K562 (cell line): ENCODE results near the gene FPR1. TPM values are rescaled to one million over a fixed set of nuclear protein-coding genes. Genes with fewer than 3 reads are reported as not detected.

ENCODE experiments used
- ATAC-seq: fragments of 200-7000 bp; cut with Tn5 transposase; 3 replicates; pipeline ENCODE4 v1.9.1; 2020; ENCODE audit warnings: moderate library complexity
- BruUV-seq: library from RNA; stranded (reverse); fragments of 400-500 nt; replicated peaks from 2 replicates; lab custom pipeline; 2021; lab: Mats Ljungman, UMichigan
- CTCF ChIA-PET: fragments of 300-600 bp; formaldehyde crosslinking; extraction: SDS; loops from one replicate; lab custom pipeline; 2021; ENCODE audit warnings: low intra/inter-chr PET ratio; lab: Yijun Ruan, JAX
- POLR2A ChIA-PET: fragments of 300-600, 350-650 bp; sonication (Branson Sonifier 250); formaldehyde crosslinking; extraction: SDS; loops from one replicate; lab custom pipeline; 2021; ENCODE audit warnings: antibody characterized with exemption, inconsistent platforms; lab: Yijun Ruan, JAX
- DNase-seq, 4 experiments: peaks; one replicate each; pipeline versions ENCODE4 v3.0.0 to v3.0.0-alpha.2; 2011 to 2018; ENCODE audit warnings: low spot score in 3 of 4, mixed read lengths in 3 of 4; ENCODE audit errors: extremely low read depth in 1 of 4
- FAIRE-seq: peaks from 2 replicates; lab custom pipeline; 2011; peaks lifted over from hg19 to GRCh38; lab: Jason Lieb, UNC
- H2AFZ ChIP-seq: 2 replicates; pipeline ENCODE4 v1.6.0; 2011; ENCODE audit warnings: low read depth, low read length, control low read depth, inconsistent platforms
- H3K27ac ChIP-seq: fragments of 200-600 bp; 3 replicates; pipeline ENCODE4 v1.8.0; 2011; ENCODE audit warnings: low read depth, mild to moderate bottlenecking, control low read depth, inconsistent platforms, low read length, moderate library complexity, mixed read lengths; ENCODE audit errors: extremely low read depth
- H3K27me3 ChIP-seq, 2 experiments: fragments of 300-600 bp in 1 of 2; 2 replicates in 1 of 2; 3 replicates in 1 of 2; pipeline versions ENCODE4 v1.6.0 to v1.8.0; 2011; ENCODE audit warnings: inconsistent platforms in 2 of 2, low read length in 2 of 2, mild to moderate bottlenecking in 1 of 2, mixed read lengths in 1 of 2, moderate library complexity in 1 of 2; ENCODE audit not compliant: control insufficient read depth in 2 of 2, insufficient read depth in 2 of 2
- H3K36me3 ChIP-seq: fragments of 300-600 bp; 3 replicates; pipeline ENCODE4 v1.8.0; 2011; ENCODE audit warnings: mild to moderate bottlenecking, low read length, inconsistent platforms; ENCODE audit not compliant: control insufficient read depth, insufficient read depth
- H3K4me1 ChIP-seq, 2 experiments: fragments of 200-600 bp in 1 of 2; replicated peaks in 1 of 2; 2 replicates in 1 of 2; 3 replicates in 1 of 2; pipeline versions ENCODE4 v1.5.1 to v1.8.0; 2011; ENCODE audit warnings: inconsistent platforms in 2 of 2, low read length in 2 of 2, mild to moderate bottlenecking in 1 of 2, mixed read lengths in 1 of 2, moderate library complexity in 1 of 2; ENCODE audit not compliant: control insufficient read depth in 2 of 2, insufficient read depth in 2 of 2
- H3K4me2 ChIP-seq: 2 replicates; pipeline ENCODE4 v1.6.1; 2011; ENCODE audit warnings: low read length, control low read depth, inconsistent platforms, mixed read lengths; ENCODE audit not compliant: insufficient read depth
- H3K4me3 ChIP-seq: fragments of 200-600 bp; sonication (generic), shearing (Covaris generic); 2 replicates; pipeline ENCODE4 v1.5.1; 2016; ENCODE audit warnings: control low read depth, inconsistent platforms
- H3K79me2 ChIP-seq: fragments of 200-600 bp; 3 replicates; pipeline ENCODE4 v1.8.0; 2011; ENCODE audit warnings: low read length, inconsistent platforms; ENCODE audit not compliant: control insufficient read depth, insufficient read depth
- H3K9ac ChIP-seq, 2 experiments: 2 replicates each; pipeline versions ENCODE4 v1.6.0 to v1.6.1; 2011; ENCODE audit warnings: low read depth in 2 of 2, low read length in 2 of 2, control low read depth in 1 of 2, inconsistent platforms in 1 of 2, mild to moderate bottlenecking in 1 of 2, mixed read lengths in 1 of 2; ENCODE audit not compliant: insufficient read depth in 1 of 2
- H3K9me1 ChIP-seq: one replicate; pipeline ENCODE4 v1.6.0; 2011; ENCODE audit warnings: inconsistent platforms, mild to moderate bottlenecking, low read length, moderate library complexity; ENCODE audit not compliant: control insufficient read depth, insufficient read depth
- H3K9me3 ChIP-seq: replicated peaks from 2 replicates; pipeline ENCODE4 v1.5.1; 2011; ENCODE audit warnings: low read depth, low read length, inconsistent platforms; ENCODE audit not compliant: control insufficient read depth, insufficient read depth
- H4K20me1 ChIP-seq: replicated peaks from 2 replicates; pipeline ENCODE4 v1.6.1; 2011; ENCODE audit warnings: low read length, inconsistent platforms, mixed read lengths; ENCODE audit not compliant: control insufficient read depth, insufficient read depth
- ARHGAP35 ChIP-seq: fragments of 450-650 bp; IDR thresholded peaks from 2 replicates; pipeline ENCODE4 v1.6.1; 2018; ENCODE audit not compliant: partially characterized antibody
- CCNT2 ChIP-seq: IDR thresholded peaks from 2 replicates; pipeline ENCODE4 v1.6.1; 2011; ENCODE audit warnings: borderline replicate concordance, low read depth, mild to moderate bottlenecking, moderate library complexity, mixed read lengths, low read length; ENCODE audit not compliant: insufficient read length; ENCODE audit errors: extremely low read depth
- HDGF ChIP-seq: fragments of 450-650 bp; IDR thresholded peaks from 2 replicates; pipeline ENCODE4 v1.6.1; 2016
- MAFF ChIP-seq: IDR thresholded peaks from 2 replicates; pipeline ENCODE4 v1.6.1; 2012; ENCODE audit warnings: low read length, improper control_type of control experiment
- MCM5 ChIP-seq: fragments of 450-650 bp; IDR thresholded peaks from 2 replicates; pipeline ENCODE4 v1.6.1; 2016; ENCODE audit warnings: low read depth
- STAT5A ChIP-seq: IDR thresholded peaks from 2 replicates; pipeline ENCODE4 v1.6.1; 2012; ENCODE audit warnings: low read length, inconsistent platforms, borderline replicate concordance
- STAT5B ChIP-seq: fragments of 250-450 bp; sonication (Bioruptor Pico); IDR thresholded peaks from 2 replicates; pipeline ENCODE4 v1.8.0; 2021; ENCODE audit warnings: mild to moderate bottlenecking, inconsistent platforms
- TCFL5 ChIP-seq: fragments of 250-450 bp; sonication (Bioruptor Pico); conservative IDR thresholded peaks from 2 replicates; pipeline ENCODE4 v1.6.1; 2021; ENCODE audit warnings: mild to moderate bottlenecking, moderate library complexity, matching md5 sums
- TEAD1 ChIP-seq, 2 experiments: fragments of 450-650 bp in 1 of 2; sonication (generic) in 1 of 2; formaldehyde crosslinking; IDR thresholded peaks; 2 replicates each; pipeline versions ENCODE4 v1.4.0 to v1.8.0; 2020 to 2022; ENCODE audit warnings: mild to moderate bottlenecking in 2 of 2, missing genetic modification reagents in 1 of 2
- ZNF12 ChIP-seq: sonication (generic); formaldehyde crosslinking; IDR thresholded peaks from 2 replicates; pipeline ENCODE4 v1.4.0; 2020; ENCODE audit warnings: mild to moderate bottlenecking, missing genetic modification reagents
- ZNF175 ChIP-seq: fragments of 200-800 bp; sonication (Bioruptor generic); IDR thresholded peaks from 2 replicates; pipeline ENCODE4 v1.6.1; 2016; ENCODE audit warnings: low read depth, mild to moderate bottlenecking, missing genetic modification characterization, missing compliant biosample characterization
- WGBS: fragments of 100-300 bp; shearing (Covaris generic); methylation state at CpG from one replicate; pipeline ENCODE4 v1.1.6; 2016; ENCODE audit warnings: low coverage, mixed read lengths; ENCODE audit not compliant: insufficient coverage; ENCODE audit errors: missing lambda C conversion rate; 5-methylcytosine and 5-hydroxymethylcytosine counted together
- in situ Hi-C: fragments of 300-500 bp; cut with MboI; formaldehyde crosslinking; loops from 4 replicates; pipeline ENCODE4 v1.15.0; 2018; ENCODE audit warnings: inconsistent platforms, mixed read lengths
- intact Hi-C: fragments of 100-400 bp; cut with micrococcal nuclease; formaldehyde crosslinking; loops from 2 replicates; pipeline ENCODE4 v1.14.2; 2022
- polyA plus RNA-seq, 8 experiments: library from polyadenylated mRNA; depleted of rRNA in 4 of 8; stranded (reverse) in 5 of 8; unstranded in 3 of 8; fragments of >200 nt; fragmentation: Nextera tagmentation in 2 of 8; fragmentation: Illumina TruSeq in 1 of 8; extraction: Ambion mirVana in 2 of 8; extraction: Trizol in 1 of 8; gene quantifications; 2 replicates each; pipeline versions ENCODE4 v1.2.1 to v1.2.3, GENCODE V29; 2011 to 2014; ENCODE audit warnings: inconsistent platforms in 1 of 8, missing spikeins in 1 of 8
- total RNA-seq, 7 experiments: library from RNA; depleted of rRNA in 6 of 7; stranded (reverse); fragments of >200 nt in 6 of 7; fragmentation: Illumina TruSeq in 2 of 7; extraction: Trizol in 2 of 7; gene quantifications; 2 replicates each; pipeline versions ENCODE4 v1.2.1 to v1.2.3, GENCODE V29; 2011 to 2021; ENCODE audit warnings: low replicate concordance in 1 of 7

Gene FPR1
- total and polyA plus RNA-seq, 9 of the 15 experiments (the other 6 are each of a cell fraction or from before 2014, with no cell fraction given) = 0.06 to 0.25 (median 0.14) TPM; not detected in 4

- DNase-seq (no peak), ATAC-seq (no peak), FAIRE-seq (no peak)
- Histone ChIP-seq H3K27me3 (peaks cover 0 to 20% of the 10 kb centered on the region in 2 experiments; a peak in 2 of 5 replicates), H3K9me1 (no peaks in the 10 kb centered on the region), H3K9ac (no peak overlapping the region), H2AFZ (no peak overlapping the region), H3K4me3 (no peak overlapping the region), H3K36me3 (no peaks in the 10 kb centered on the region), H3K79me2 (no peaks in the 10 kb centered on the region), H4K20me1 (no peaks in the 10 kb centered on the region), H3K9me3 (no peaks in the 10 kb centered on the region), H3K4me2 (no peak overlapping the region), H3K4me1 (no peaks in the 10 kb centered on the region; a peak in 3 of 5 replicates), H3K27ac (no peak overlapping the region)
- CTCF ChIA-PET = interaction anchor here (0.5 kb wide), 1 partner anchor 31 kb away, joined by 3 read pairs; no protein-coding TSS in a partner anchor
- POLR2A ChIA-PET = interaction anchor here (0.5 to 0.8 kb wide), 3 partner anchors 13 to 491 kb away, joined by 3 to 4 read pairs (median 3); no protein-coding TSS in a partner anchor
- intact Hi-C loops (no loop called here), in situ Hi-C loops (no loop called here)
- WGBS = 8% methylated on average over 3 of the region's 3 CpGs
- no TSS peak for BruUV-seq
- no peak for TF ChIP-seq ZNF175 (CRISPR knock-in tag)
- TF ChIP-seq TEAD1 (CRISPR knock-in tag; IDR thresholded peaks at IDR 0.05) = no peak
- TF ChIP-seq STAT5A = no peak
- no peak for TF ChIP-seq TCFL5
- TF ChIP-seq HDGF = no peak
- no peak for TF ChIP-seq MAFF
- no peak for TF ChIP-seq ZNF12 (CRISPR knock-in tag)
- TF ChIP-seq ARHGAP35 = no peak
- TF ChIP-seq MCM5 = no peak
- no peak for TF ChIP-seq CCNT2
- TF ChIP-seq STAT5B (CRISPR knock-in tag) = no peak
These were observed 8.3 kb downstream of the FPR1 start for GRCh38 chr19:51743405-51743804.
